Fibroblast of skin of abdomen (primary cell): ENCODE results near the gene P2RY1.
"Not testable (repeated sequence)": the region's sequence is repeated elsewhere in the genome, so short reads cannot be mapped to it uniquely, and the experiment has no call there.

ENCODE experiments used
- DNase-seq: peaks from one replicate; pipeline ENCODE4 v3.0.0-alpha.2; 2013

The P2RY1 gene

DNA sequence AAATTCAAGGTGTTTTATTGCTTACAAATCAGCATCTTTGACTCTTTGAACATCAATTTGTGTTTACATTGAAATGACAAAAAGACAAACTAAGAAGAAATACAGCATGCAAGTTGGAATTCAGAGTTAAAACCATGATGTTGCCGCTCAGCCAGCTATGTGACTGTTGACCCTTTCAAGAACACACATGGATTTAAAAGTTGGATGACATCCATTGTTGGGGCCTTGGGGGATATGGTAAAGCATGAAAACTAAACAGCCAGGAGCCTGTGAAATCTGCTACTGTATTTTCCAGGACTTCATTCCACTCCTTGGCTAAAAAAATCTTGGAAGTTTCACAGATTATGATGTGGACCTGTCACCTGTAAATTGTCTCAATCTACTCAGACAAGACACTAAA, 4.6 kb downstream of the P2RY1 start:
- DNase-seq, result no peak

GRCh38 chr3:152841131-152841530, 6.2 kb downstream of the P2RY1 start:
- DNase-seq, result peak; percentile 3

GRCh38 chr3:152842413-152842812, 7.5 kb downstream of the P2RY1 start:
- DNase-seq, result no peak

- DNase-seq, result no peak
Observed at GRCh38 chr3:152843955-152844354, 9.0 kb downstream of the P2RY1 start.

DNA sequence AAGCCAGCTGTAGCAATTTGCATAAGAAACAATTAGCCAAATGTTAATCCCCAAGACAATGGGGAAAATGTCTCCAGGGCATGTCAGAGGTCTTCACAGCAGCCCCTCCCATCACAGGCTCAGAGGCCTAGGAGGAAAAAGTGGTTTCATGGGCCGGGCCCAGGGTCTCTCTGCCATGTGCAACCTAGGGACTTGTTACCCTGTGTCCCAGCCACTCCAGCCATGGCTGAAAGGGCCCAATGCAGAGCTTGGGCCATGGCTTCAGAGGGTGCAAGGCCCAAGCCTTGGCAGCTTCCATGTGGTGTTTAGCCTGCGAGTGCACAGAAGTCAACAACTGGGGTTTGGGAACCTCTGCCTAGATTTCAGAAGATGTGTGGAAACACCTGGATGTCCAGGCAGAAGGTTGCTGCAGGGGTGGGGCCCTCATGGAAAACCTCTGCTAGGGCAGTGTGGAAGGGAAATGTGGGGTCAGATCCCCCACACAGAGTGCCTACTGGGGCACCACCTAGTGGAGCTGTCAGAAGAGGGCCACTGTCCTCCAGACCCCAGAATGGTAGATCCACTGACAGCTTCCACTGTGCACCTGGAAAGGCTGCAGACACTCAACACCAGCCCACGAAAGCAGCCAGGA, 11.8 kb downstream of the P2RY1 start:
- DNase-seq, result not testable (repeated sequence)

DNA sequence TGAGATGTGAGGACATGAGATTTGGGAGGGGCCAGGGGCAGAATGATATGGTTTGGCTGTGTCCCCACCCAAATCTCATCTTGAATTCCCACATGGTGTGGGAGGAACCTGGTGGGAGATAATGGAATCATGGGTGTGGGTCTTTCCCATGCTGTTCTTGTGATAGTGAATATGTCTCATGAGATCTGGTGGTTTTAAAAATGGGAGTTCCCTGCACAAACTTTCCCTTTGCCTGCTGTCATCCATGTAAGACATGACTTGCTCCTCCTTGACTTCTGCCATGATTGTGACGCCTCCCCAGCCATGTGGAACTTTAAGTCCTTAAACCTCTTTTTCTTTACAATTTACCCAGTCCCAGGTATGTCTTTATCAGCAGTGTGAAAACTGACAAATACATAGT, 12.7 kb downstream of the P2RY1 start:
- DNase-seq, result not testable (repeated sequence)

- no peak for DNase-seq
Observed at GRCh38 chr3:152849996-152850578, 15.2 kb downstream of the P2RY1 start.

- peak; percentile 31 for DNase-seq
Observed at GRCh38 chr3:152853196-152853595, 18.3 kb downstream of the P2RY1 start.

DNA sequence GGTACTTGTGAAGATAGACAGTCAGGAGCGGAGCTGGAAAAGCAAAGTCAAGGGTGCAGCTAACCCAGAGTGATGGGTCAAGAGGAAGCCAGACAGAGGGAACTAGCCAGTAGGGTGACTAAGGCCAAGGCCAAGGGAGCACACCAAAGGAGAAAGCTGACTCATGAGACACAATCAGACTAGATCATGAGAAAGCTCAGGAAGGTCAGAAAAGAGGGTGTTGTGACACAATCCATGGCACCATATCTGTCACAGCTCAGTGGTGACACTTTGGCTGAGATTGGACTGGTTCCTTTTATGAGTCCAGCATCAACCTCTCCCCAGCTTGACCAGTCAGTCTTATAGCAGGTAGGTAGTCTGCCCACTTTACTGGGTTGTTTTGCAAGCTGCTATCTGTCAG, 22.2 kb downstream of the P2RY1 start:
- DNase-seq, result no peak

DNA sequence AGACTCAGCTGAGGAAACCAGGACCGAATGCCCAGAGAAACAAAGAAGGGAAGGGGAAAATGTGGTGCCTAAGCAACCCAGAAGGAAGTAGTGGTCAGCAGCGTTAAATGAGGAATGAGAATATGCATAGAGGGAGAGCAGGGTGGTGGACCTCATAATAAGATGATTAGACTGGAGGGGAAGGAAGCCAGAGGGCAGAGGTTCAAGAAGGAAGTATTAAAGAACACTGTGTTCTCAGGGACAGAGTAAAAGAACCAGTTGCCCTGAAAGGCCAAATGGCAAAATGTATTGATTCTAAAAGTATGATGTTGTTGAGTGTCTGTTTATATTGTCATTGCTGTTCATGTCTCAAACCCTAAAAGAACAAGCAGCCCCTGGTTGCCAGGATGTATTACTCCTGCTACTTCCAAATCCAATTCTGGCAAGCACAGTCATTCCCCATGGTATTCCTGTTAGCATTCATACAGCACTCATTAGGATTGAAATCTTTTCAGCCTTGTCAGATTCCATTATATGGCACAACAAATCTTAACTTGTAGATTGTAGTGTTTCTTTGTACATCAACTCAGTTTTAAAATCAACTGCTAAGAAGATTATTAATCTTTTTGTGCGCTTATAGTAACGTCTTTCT, 23.4 kb downstream of the P2RY1 start:
- no peak for DNase-seq

- DNase-seq, result no peak
Observed at GRCh38 chr3:152860736-152861135, 25.8 kb downstream of the P2RY1 start.

- no peak for DNase-seq
Observed at GRCh38 chr3:152865668-152866245, 30.8 kb downstream of the P2RY1 start.

DNA sequence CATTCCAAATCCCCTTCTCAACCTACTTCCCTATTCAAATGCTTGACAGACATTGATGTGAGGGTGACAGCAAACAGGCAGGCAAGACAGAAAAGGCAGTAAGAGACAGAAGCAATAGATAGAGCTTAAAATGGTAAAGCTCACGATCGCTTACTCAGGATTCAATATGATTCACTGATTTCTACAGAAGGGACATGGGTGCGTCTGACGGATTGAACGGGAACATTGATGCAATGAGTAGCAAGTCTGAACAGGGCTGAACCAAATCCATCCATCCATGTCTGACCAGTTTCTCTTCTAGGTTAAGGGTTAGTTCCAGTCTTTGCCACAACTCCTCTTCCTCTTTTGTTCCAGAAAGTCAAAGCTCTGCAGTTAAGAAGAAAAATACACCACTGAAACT, 35.1 kb downstream of the P2RY1 start:
- no peak for DNase-seq

GRCh38 chr3:152873314-152873713, 38.4 kb downstream of the P2RY1 start:
- DNase-seq, result not testable (repeated sequence)

DNA sequence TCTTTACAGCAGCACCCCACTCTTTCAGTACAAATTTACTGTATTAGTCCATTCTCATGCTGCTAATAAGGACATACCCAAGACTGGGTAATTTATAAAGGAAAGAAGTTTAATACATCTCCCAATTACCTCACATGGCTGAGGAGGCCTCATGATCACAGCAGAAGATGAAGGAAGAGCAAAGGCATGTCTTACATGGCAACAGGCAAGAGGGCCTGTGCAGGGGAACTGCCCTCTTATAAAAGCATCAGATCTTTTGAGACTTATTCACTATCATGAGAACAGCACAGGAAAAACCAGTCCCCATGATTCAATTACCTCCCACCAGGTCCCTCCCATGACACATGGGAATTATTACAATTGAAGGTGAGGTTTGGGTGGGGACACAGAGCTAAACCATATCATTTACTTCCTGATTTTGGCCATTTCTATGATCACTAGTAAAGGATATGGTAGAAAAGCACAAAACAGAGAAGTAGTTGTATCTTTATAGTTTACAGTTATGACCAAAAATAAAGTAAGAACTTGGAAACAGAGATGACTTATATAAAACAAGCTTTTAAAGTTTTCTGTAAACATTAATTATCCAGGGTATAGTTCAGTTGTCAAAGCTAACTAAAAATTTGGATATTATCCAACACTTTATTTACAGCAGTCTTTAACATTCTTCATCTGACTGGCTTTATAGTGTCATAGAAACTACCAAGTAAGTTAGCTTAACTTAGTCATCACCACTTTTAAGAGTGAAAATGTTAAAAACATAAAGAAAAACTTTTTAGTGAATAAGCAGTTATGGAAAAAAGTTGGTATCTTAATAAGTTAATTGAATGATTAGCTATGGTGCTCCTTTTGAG, 40.2 kb downstream of the P2RY1 start:
- no peak for DNase-seq

DNA sequence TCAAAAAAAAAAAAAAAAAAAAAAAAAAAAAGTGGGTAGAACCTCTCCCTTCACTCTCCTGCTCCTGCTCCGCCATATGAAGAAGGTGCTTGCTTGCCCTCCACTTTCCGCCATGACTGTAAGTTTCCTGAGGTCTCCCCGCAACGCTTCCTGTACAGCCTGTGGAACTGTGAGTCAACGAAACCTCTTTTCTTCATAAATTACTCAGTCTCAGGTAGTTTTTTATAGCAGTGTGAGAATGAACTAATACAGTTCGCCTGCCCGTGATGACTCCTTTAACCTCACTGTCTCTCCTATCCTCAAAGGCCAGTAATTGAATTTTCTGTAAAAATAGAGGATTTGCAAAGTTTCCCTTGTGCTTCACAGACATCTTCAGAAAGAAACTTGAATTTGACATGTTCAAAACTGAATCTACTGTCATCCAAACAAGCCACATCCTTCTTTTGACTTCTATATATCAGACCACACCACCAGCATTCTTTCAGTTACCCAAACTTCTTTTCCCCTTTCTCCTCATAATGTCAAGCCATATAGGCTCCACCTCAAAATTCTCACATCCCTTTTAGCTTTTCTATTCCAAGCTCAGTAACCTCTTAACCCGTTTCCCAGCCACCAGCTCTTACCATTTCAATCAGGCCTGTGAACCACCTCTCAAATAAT, 44.3 kb downstream of the P2RY1 start:
- no peak for DNase-seq

- DNase-seq, result no peak
Observed at GRCh38 chr3:152879790-152880174, 44.9 kb downstream of the P2RY1 start.

GRCh38 chr3:152885076-152885475, 50.1 kb downstream of the P2RY1 start:
- no peak for DNase-seq
